DOHH2 (cell line): Measurements from ENCODE around the gene MGAT3.

Experiments used
- EZH2phosphoT487 ChIP-seq: fragments of 200-600 bp; sonication (generic); IDR thresholded peaks from 2 replicates; pipeline ENCODE4 v1.6.1; 2017; ENCODE audit warnings: borderline replicate concordance, mild to moderate bottlenecking, antibody characterized with exemption, low read length, moderate library complexity, mixed read lengths
- TF ChIP-seq, protein P1 (sequence below): fragments of 200-600 bp; sonication (generic); IDR thresholded peaks from one replicate; pipeline ENCODE4 v1.5.1; 2014; ENCODE audit warnings: antibody characterized with exemption, mild to moderate bottlenecking, low read depth, low read length; ENCODE audit not compliant: poor library complexity, severe bottlenecking

DNA sequence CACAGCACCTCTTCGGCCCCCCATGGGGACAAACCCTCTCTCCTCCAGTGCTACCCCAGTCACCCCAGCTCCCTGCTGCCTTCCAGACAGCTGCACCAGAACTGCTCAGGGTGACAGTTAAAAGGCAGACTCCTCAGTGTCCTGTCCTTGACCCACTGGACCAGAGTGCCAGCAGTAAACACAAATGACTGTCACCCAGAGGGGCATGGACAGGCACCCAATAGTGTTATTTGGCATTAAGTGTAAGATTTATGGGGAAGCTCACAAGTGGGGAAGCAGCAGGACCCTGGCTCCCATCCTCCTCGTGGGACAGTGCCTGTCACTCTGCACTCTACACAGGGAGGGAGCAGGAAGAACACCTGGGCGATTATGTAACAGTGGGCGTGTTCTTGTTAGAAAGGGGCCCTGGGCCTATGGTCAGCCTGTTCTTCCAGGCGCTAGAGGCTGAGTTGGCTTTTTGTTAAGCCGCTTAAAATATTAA, 70.7 kb downstream of the MGAT3 start:
- TF ChIP-seq, protein P1, sequence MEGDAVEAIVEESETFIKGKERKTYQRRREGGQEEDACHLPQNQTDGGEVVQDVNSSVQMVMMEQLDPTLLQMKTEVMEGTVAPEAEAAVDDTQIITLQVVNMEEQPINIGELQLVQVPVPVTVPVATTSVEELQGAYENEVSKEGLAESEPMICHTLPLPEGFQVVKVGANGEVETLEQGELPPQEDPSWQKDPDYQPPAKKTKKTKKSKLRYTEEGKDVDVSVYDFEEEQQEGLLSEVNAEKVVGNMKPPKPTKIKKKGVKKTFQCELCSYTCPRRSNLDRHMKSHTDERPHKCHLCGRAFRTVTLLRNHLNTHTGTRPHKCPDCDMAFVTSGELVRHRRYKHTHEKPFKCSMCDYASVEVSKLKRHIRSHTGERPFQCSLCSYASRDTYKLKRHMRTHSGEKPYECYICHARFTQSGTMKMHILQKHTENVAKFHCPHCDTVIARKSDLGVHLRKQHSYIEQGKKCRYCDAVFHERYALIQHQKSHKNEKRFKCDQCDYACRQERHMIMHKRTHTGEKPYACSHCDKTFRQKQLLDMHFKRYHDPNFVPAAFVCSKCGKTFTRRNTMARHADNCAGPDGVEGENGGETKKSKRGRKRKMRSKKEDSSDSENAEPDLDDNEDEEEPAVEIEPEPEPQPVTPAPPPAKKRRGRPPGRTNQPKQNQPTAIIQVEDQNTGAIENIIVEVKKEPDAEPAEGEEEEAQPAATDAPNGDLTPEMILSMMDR: no peak
- TF ChIP-seq EZH2phosphoT487: no peak
